ENCODE data around the gene ZFR2.

DNA sequence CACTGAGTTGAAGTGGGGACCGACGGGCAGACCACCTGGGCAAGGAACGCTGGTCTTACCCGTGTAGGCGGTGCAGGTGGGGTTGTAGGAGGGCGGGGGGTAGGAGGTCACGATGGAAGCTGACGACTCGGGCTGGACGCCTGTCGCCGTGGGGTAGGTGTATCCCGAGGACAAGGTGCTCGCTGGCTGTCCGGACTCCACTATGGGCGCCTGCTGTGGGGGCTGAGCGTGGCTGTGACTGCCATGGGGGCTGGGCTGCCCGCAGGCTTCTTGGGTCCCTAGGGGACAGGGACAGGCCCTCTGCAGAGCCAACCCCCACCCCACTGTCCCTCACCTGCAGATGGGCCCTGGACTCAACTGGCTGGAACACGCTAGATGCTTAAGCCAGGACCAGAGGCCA, 37.2 kb downstream of the ZFR2 start:
- TF ChIP-seq, protein P1, sequence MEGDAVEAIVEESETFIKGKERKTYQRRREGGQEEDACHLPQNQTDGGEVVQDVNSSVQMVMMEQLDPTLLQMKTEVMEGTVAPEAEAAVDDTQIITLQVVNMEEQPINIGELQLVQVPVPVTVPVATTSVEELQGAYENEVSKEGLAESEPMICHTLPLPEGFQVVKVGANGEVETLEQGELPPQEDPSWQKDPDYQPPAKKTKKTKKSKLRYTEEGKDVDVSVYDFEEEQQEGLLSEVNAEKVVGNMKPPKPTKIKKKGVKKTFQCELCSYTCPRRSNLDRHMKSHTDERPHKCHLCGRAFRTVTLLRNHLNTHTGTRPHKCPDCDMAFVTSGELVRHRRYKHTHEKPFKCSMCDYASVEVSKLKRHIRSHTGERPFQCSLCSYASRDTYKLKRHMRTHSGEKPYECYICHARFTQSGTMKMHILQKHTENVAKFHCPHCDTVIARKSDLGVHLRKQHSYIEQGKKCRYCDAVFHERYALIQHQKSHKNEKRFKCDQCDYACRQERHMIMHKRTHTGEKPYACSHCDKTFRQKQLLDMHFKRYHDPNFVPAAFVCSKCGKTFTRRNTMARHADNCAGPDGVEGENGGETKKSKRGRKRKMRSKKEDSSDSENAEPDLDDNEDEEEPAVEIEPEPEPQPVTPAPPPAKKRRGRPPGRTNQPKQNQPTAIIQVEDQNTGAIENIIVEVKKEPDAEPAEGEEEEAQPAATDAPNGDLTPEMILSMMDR (IDR thresholded peaks at IDR 0.05): no peak
- TF ChIP-seq POLR2AphosphoS5 (IDR thresholded peaks at IDR 0.05; ENCODE audit: low read depth, low read length) (no peak), SMC3 (IDR thresholded peaks at IDR 0.05; ENCODE audit: low read depth, low read length) (no peak), REST (IDR thresholded peaks at IDR 0.05; ENCODE audit: low read depth, low read length) (no peak), RCOR1 (IDR thresholded peaks at IDR 0.05; ENCODE audit: low read length) (no peak), USF1 (IDR thresholded peaks at IDR 0.05; ENCODE audit: borderline replicate concordance, low read depth) (no peak), MAX (IDR thresholded peaks at IDR 0.05; ENCODE audit: low read depth) (no peak)
